Activated effector memory CD4-positive, alpha-beta T cell treated with anti-CD3 and anti-CD28 coated beads, Interleukin-2, amount 50 U/mL, for 16 hours (primary cell): ENCODE results near the gene STEAP4.
"Not testable (repeated sequence)": the region's sequence is repeated elsewhere in the genome, so short reads cannot be mapped to it uniquely, and the experiment has no call there.

Source experiments
- DNase-seq: peaks from one replicate; pipeline ENCODE4 v3.0.0-alpha.2; 2020

Gene STEAP4

DNA sequence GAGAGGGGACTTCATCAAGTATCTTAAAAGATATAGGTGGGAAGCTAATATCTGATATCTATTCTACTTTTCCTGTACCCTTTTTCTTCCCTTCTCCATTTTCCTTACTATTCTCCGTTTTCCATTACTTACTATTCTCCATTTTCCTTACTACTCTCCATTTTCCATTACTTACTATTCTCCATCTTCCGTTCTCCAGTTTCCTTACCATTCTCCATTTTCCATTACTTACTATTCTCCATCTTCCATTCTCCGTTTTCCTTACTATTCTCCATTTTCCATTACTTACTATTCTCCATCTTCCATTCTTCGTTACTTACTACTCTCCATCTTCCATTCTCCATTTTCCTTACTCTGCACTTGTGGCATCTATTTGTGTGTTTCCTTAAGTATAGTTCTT, 39.3 kb downstream of the STEAP4 start:
- no peak for DNase-seq

DNA sequence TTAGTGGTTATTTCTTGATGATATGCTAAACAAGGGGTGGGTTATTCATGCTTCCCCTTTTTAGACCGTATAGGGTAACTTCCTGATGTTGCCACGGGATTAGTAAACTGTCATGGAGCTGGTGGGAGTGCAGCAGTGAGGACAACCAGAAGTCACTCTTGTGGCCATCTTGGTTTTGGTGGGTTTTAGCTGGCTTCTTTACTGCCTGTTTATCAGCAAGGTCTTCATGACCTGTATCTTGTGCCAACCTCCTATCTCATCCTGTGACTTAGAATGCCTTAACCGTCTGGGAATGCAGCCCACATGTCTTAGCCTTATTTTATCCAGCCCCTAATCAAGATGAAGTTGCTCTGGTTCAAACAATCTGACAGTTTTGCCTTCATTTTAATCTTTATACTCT, 41.7 kb downstream of the STEAP4 start:
- DNase-seq = not testable (repeated sequence)

DNA sequence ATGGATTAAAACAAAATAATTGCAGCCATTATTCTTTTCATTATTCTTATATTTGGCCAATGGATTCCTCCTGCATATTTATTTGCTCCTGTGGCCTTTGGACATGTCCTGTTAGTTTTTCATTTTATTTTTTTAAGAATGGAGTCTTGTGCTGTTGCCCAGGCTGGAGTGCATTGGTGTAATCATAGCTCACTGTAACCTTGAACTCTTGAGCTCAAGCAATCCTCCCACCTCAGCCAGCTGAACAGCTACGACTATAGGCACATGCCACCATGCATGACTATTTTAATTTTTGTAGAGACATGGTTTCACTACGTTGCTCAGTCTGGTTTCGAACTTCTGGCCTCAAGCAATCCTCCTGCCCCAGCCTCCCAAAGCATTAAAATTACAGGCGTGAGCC, 44.1 kb downstream of the STEAP4 start:
- DNase-seq = no peak

GRCh38 chr7:88260719-88261118, 46.0 kb downstream of the STEAP4 start:
- DNase-seq = no peak

- DNase-seq = no peak
These were observed 46.9 kb downstream of the STEAP4 start for GRCh38 chr7:88259656-88260380.

DNA sequence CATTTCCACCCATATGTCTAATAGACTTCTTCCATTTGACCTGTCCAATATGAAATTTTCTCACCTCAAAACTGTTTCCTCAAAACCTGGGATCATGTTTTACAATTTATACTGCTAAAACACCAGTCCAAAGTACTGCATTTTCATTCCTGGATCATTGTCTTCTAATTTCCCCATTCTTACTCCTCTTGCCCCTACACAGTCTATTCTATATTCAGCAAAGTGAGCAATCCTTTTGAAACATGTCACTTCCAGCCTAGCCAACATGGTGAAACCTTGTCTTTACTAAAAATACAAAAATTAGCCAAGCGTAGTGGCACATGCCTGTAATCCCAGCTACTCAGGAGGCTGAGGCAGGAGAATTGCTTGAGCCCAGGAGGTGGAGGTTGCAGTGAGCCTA, 48.4 kb downstream of the STEAP4 start:
- DNase-seq = not testable (repeated sequence)

GRCh38 chr7:88256906-88257305, 49.8 kb downstream of the STEAP4 start:
- DNase-seq = no peak

- DNase-seq = no peak
These were observed 51.8 kb downstream of the STEAP4 start for GRCh38 chr7:88254721-88255424.

DNA sequence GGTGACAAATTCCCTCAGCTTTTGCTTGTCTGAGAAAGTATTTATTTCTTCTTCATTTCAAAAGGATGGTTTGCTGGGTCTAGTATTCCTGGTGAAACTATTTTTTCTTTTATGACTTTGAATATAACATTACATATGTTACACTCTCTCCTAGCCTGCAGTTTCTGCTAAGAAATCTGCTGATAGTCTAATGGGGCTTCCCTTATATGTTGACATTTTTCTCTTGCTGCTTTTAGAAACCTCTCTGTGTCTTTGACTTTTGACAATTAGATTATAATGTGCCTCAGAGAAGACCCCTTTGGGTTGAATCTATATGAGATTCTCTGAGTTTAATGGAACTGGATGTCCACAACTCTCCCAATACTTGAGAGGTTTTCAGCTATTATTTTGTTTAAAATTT, 53.1 kb downstream of the STEAP4 start:
- no peak for DNase-seq

DNA sequence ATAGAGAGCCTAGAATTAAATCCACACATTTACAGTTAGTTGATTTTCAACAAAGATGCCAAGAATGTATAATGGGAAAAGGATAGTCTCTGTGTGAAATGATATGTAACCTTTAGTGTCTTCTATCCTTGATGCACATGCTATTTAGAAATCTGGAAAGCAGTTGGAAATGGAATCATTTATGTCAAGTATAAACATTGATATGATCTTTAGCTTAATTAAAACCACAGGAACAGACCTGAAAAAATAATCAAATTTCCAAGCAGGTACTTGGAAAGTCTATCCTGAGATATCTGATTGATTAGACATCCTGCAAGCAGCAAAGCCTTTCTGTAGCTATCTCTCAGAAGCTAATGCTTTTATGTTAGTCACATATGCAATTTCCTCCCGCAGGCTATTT, 62.4 kb downstream of the STEAP4 start:
- no peak for DNase-seq

- DNase-seq = no peak
These were observed 63.3 kb downstream of the STEAP4 start for GRCh38 chr7:88243345-88243909.

- DNase-seq = no peak
These were observed 66.8 kb downstream of the STEAP4 start for GRCh38 chr7:88239852-88240251.

DNA sequence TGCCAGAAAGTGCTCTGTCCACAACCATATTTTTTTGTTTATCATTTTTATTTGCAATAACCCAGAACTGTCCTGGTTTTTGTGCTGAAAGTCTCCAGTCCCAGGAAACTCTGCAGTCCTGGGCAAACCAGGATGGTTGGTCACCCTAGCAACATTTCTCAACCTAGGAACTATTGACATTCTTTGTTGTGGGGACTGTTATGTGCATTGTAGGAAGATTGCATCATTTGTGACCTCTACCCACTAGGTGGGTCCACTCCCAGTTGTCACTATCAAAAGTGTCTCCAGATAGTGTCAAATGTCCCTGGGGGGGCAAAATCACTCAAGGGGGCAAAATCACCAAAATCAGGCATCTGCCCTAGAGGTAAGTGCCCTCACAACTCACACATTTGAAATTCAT, 72.9 kb downstream of the STEAP4 start:
- no peak for DNase-seq

GRCh38 chr7:88230646-88231045, 76.0 kb downstream of the STEAP4 start:
- no peak for DNase-seq

DNA sequence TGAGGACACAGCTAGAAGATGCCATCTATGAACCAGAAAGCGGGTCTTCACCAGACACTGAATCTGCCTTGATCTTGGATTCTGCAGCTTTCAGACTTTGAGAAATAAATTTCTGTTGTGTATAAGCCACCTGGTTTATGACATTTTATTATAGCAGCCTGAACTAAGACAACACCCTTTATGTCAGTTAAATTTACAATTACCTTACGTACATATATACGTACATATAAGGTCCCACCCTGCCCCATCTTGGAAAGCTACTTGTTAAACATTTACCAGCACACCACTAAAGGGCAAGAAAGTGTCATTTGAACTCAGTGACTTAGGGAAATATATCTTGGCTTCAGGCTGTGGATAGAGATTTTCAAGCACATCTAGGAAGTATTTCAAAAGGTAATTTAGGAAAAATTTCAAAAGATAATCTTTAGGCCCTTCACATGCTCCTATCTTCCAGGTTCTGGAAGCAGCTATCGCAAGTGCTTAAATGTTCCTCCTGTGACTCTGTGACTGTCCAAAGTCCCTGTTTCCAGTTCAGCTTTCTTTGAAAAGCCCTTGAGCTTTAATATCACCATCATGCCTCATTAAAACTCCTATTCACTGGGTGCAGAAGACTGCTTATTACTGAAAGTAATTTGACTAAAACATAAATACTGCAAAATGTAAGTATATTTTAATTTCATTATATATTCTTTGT, 77.2 kb downstream of the STEAP4 start:
- no peak for DNase-seq

GRCh38 chr7:88226886-88227516, 79.7 kb downstream of the STEAP4 start:
- no peak for DNase-seq

DNA sequence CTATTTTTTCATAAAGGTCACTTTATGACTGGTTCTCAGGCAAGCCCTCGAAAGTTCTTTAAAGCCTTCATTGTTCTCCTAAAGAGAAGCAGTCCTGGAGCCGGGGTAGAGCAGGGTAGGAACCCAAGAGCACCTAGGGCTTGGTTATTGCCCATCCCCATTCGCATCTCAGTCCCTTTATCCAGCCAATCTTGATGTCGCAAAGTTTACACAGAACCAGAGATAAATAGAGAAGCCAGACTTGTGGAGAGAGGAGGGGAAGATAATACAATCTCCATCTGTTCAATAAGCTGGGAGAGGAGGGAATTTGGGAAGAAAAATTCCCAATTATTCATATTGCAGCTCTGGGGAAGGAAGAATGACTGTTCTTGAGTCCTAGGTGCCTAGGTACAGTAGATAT, 80.5 kb downstream of the STEAP4 start:
- DNase-seq = no peak

GRCh38 chr7:88224601-88225275, 82.0 kb downstream of the STEAP4 start:
- no peak for DNase-seq

DNA sequence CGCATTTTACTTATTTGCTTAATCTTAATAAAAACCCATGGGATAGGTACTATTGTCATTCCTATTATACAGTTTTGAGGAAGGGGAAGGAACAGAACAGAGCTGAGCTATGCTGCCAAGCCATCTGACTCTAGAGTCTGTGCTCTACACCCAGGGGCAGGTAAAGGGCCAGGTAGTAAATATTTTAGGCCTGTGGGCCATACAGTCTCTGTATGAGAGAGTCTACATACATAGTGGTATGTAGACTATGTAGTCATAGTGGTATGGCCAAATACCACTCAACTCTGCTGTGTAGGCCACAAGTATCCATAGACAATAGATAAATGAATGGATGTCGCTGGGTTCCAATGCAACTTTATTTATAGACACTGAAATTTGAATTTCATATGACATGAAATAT, 83.4 kb downstream of the STEAP4 start:
- no peak for DNase-seq
